Amniotic stem cell (primary cell): ENCODE measurements around the gene TRPC4.

Source experiments
- DNase-seq: peaks from one replicate; lab custom pipeline; 2025; lab: John Stamatoyannopoulos, UW

The TRPC4 gene

DNA sequence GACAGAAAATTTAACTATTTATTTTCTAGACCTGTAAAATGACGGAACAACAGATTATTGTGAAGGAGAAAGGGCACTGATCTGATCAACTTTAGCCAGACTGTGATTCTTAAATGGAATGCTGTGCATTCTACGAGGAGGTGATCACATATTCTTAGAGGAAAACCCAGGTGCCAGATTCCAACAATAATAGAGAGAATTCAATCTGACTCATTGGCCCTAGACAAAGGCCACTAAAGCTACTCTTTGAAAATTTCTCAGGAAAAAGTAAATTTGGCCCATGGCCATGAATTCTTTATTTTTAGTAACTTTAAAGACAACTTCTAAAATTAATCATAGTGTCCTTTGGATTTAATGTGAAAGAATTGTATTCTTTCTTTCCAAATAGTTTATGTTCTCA, 212.4 kb downstream of the TRPC4 start:
- DNase-seq: no peak

DNA sequence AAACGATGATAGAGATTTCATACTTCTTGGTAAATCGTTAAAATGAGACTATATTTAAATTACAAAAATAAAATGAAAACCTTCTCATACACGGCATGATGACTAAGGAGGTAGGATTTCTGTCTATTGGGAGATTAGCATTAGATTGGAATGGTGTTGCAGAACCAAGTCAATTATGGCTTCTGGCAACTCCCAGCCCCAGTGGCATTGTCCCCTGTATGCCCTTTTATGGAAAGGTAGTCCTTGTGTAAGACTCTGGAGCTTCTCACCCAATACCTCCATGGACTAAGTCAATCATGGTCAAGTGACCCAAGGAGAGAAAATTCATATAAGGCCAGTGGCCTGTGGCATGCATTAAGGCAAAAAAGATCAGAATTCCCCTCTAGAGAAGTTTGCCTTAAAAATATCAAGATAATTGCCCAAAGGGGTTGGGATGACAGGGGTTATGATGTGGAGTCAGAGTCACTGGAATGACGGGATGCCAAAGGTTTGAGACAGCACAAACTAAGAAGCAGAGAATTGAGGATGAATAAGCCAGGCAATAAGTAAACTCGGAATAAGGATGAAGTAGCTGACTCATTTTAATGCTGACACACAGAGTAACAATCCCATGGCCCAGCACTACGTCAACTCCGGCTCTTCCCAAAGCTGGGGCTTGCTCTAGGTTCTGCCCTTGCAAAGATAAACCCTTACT, 213.2 kb downstream of the TRPC4 start:
- DNase-seq: peak; percentile 95

DNA sequence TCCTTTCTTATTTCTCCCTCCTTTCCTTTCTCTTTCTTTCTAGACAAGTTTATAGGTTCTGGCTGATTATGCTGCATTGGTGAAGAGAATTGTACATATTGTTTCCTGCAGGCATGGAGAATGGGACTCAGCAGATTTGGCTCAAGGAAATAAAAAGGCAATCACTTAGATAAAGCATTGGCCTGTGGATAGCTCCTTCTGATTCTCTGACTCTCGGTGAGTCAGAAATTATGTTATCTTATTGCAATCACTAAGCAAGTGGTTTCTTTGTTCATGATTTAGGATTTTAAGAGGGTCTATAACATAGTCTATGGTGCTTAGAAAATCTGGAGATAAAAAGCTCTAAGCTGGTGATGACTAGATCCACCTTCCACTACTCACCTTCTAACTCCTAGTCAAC, 217.0 kb downstream of the TRPC4 start:
- no peak for DNase-seq

DNA sequence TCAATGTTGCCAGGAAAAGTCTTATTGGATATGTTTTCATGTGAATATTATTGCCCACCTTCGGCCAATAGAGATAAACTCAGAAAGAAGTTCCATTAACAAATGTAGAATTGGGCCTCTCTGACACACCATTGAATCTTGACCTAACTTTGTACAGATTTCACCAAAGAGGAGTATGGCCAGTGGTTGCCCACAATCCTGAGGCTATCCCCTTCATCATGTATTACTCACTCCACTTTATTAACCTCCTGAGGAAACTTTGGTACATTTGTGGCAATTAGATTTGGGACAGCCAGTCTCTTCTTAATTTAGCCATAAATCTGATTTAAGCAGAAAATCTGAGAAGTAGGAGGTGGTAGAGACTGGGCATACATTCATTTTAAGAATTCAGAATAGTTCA, 217.7 kb downstream of the TRPC4 start:
- no peak for DNase-seq

DNA sequence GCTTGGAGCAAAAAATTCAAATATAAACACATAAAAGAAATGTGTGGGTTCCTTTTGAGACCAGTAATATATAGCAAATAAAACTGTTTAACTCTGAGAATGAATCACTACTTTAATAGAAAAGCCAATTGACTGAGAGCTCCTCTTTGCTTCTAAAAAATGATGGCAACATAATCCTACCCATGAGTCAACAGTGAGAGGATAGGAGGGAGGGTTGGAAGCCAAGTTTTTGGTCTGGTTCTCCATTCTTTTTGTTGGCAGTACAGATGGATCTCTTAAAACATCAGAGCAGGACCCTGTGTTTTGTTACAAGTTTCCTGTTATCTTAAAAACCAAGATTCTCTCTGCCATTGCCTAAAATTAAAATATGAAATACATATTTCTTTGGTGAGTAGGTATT, 221.0 kb downstream of the TRPC4 start:
- no peak for DNase-seq

DNA sequence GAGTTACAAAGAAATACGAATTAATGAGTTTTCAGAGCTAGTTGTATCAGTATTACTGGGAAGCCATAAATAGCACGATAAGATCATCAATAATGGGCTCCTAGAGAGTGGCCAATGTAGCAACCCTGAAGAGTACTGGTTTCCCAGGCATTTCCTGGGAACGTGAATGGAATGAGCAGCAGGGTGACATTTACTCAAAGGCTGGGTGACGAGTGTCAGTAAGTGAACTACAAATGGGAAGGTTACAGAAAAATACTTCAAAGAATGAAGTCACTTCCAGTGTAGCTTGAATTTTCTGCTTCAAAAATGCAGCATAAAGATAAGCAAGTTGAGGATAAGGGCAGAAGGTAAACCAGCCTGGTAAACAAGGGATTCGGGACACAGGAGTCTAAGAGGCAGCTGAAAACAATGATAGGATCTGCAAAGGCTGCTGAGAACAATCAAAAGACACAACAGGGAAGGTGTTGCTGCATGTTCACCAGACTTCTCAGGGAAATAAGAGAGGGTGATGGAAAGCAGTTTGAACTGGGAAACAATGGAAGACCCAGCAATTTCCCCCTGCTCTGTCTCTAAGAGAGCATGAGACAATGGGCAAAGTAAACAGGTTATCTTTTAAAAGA, 222.4 kb downstream of the TRPC4 start:
- DNase-seq: no peak

DNA sequence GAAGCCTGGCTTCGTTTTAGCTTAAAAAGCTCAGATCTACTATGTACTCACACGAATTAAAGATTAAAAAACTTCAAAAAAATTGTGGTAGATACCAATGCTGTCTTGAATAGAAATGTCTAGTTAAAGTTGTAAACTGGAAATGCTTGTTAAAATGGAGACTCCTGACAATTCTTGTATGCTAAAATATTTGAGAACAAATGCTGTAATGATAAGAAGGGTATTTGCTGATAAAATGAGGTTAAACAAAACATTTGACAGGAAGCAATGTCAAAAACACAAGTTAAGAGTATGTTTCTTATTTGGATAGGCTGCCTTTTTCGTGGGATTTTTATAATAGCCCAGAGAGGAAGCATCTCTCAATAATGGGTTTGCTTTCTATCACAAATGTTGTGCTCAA, 223.0 kb downstream of the TRPC4 start:
- DNase-seq: no peak

DNA sequence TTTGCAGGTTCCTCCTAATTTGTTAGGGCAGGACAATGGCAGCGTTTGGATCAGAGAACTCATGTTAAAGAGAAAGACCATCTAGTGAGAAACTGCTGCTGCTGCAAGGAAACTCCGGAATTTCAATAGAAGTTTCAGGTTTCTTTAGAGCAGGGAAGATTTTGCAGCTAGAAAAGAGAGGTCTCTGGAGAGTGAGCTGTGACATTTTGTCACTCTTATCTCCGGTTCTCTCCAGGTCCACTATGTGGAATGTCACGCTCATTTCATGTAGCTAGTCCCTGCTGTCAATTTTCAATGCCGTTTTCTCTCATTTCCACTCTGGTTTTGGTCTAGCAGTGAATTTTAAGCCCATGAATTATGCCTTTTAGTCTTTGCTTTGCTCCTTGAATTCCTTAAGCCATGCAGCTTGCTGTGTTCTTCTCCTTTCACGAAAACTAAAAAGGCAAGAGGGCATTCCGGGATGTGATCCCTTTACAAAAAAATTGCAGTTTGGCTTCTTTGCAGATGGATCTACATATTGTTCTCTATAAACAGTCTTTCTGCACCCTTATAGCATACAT, 224.3 kb downstream of the TRPC4 start:
- no peak for DNase-seq

DNA sequence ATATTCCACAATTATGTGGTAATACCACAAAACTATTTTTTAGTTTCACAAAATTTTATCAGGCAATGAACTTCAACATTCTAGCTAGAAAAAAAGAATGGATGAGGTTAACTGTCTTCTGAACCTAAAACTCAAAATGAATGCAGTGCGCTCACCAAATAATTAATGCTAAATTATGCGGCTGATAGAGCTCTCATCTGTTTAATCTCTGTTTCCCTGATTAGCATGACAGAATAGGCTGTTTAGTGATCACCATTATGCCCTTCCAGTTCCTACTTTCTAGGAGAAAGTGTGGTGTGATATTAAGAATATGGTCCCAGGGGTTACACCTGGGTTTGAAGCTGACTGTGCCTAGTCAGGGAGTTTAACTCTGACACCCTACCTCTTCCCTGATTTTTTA, 228.2 kb downstream of the TRPC4 start:
- DNase-seq: no peak

DNA sequence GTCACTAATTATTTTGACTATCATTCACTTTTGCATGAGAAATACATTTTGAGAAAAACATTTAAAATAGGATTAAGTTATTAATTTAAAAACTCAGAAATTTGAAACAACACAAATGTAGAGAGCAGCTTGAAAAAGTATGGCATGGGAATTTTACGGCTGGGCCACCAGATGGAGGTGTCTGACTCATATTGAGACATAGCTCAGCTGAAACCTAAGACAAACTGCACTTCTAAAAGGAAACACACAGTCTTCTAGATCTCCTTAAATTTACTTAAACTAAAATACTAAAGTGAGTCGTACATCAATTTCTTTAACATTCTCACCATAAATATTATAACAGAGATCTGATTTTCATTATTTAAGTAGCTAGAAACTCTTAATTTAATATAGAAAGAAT, 229.1 kb downstream of the TRPC4 start:
- DNase-seq: peak; percentile 45

DNA sequence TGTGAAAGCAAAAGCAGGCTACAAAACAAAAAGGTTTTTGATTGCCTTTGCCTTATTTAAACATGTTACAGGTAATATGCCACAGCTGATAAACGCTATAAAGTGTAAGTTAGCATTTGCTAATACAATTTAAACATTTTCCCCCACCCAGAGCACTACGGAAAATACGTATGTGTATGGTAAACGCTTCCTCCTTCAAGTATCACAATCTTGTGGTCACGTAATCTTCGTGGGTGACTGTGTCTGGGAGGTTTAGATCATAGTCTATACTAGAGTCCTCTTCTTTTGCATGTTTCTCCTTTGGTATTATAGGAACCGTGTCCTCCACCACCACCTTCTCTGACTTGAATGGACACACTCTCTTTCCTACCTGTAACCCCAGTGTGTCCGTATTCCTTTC, 232.9 kb downstream of the TRPC4 start:
- DNase-seq: no peak

DNA sequence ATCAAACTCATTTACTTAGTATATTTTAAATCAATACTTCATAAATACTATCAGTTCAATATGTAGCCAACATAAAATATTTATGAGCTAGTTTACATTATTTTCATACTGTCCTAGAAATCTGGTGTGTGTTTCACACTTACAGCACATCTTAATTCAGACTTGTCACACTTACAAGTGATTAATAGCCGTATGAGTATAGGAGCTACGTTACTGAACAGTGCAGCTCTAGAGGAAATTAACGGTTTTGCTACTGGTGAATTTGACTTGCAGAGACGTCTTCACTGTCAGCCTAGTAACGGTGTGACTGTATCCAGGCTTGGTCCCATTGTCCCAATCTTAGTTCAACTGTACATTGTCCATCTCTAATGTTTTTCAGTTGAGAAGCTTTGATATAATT, 237.3 kb downstream of the TRPC4 start:
- no peak for DNase-seq

DNA sequence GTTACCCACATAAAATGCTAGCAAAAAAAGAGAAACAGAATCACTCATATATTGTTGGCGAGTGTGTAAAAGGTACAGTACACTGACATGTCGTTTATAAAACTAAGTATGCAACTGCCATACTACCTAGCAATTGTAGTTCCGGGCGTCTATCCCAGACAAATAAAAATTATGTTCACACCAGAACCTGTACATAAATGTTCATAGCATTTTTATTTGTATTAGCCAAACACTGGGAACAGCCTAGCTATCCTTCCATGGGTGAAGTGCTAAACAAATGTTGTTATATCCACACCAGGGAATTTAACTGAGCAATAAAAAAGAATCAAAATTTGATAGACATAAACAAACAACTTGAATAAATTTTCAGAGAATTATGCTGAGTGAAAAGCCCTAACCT, 242.1 kb downstream of the TRPC4 start:
- no peak for DNase-seq

DNA sequence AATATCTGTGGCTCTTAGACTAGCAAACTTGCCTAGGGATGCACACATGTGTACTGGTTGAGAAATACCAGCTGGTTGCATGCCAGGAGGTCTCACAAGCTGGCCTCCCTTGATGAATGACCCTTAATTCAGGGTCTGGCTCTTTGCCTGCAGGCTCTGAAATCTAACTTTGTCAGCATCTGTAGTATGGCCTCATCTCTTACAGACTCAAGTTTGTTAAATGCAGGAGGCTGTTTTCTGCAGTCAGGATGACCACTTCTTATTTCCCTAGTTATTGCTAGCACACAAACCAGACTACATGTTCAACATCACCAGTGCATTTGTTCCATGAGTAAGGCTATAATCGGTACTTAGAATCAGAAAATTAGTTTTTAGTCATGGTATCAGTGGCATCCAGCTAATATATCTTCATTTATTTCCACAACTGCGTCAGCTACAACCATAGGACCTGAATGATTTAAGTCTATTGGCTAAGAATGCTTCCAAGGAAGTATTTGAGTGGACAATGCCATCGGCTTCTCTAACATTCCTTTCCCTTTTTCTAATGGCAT, 247.7 kb downstream of the TRPC4 start:
- no peak for DNase-seq

DNA sequence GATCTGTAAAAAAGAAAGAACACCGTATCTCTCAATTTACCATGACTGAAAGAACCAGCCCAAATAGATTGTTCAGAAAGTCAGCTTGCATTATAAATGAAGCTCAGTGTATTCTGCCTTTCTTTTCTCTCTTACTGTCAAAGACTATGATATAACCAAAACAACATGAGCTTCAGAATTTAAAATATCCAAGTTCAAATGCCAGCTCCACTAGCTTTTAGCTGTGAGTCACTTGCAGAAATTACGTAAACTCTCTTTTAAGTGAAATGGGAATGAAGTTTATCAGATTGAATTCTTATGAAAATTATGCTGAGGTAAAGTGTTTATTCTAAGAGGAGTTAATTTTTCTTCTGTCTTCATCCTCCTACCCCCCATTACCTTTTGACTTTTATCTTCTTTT, 251.0 kb downstream of the TRPC4 start:
- no peak for DNase-seq

DNA sequence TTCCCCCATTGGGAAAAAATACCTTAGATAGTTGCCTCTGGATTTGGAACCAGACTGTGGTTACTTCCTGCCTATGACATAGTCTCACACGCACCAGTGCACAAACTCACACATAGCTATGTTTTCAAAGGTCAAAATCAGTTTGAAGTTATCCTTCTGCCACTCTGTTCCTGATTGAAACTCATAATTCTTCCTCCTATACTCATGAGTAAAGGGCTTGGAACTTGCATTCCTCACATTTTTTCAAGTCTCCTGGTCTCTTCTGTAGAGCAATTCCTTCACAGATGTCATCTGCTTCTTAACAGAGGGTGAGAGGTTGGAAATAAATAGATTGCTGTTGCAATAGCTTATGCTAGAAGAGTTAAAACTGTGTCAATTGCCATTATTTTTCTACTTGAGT, 252.4 kb downstream of the TRPC4 start:
- DNase-seq: peak; percentile 16

DNA sequence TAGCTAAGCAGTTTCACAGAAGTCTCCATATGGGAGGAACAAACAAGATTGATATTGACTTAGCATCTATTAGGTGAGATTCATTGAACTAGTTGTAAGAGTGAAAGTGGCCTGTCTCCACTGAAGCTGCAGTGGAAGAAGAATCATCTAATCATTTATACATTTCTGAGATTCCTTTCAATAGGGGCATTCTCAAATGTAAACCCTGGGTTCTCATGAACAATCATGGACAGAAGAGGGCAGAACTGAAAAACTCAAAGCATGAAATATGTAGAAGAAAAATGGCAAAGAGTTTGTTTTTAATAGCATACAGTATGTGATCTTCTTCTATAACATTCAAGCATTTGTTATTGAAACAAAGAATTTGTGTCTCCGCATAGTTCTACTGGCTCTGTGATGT, 253.4 kb downstream of the TRPC4 start:
- no peak for DNase-seq

DNA sequence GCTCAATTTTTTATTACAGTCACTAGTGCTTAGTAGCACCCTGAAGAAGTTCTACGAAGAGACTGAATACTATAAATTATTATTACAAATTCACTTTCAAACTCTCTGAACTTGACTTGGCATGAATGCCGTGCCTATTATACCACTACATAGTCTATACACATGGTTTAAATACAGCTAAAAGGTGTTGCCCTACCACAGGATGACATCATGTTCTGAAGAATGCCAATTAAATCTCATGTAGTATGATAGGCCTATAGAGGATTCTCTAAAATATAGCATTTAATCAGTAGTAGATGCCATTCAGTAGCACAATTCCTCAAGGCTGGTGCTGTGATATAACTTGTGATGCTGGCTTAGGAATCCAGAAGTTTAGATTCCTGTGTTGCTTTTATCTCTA, 254.3 kb downstream of the TRPC4 start:
- no peak for DNase-seq

DNA sequence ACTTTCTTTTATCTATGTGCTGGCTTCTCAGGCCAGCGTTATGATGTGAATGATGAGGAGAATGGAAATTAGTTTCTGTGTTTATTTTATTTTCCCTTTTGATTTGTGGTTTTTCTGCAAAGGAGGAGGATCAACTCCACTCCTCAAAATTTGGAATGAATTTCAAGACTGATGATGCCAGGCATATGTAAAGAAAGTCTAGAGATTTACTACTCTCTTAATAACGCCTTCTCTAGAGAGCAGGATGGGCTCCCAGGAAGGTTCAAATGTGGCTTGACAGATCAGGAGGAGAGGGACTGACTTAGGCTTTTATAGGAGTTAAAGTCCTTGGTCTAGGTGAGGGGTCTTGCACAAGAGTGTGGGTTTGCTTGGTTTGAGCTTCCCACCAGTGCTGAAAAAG, 255.9 kb downstream of the TRPC4 start:
- DNase-seq: no peak

DNA sequence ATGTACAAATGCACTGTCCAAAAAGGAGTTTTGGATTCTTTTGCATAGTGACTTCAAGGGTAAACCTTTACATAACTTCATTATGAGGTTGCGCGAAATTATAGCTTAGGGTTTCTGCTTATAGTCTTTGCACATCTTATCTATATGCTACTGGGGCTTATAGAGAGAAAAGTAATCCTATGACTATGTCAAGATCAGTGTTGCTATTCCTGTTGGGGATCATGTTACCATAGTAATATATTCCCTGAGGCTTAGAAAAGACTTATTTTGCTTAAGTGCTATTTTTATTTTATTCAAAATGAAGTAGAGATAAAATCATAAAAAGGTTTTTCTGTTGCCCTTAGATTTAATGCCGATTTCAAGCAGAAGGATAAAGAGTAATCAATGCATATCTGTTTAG, 256.3 kb downstream of the TRPC4 start:
- no peak for DNase-seq

DNA sequence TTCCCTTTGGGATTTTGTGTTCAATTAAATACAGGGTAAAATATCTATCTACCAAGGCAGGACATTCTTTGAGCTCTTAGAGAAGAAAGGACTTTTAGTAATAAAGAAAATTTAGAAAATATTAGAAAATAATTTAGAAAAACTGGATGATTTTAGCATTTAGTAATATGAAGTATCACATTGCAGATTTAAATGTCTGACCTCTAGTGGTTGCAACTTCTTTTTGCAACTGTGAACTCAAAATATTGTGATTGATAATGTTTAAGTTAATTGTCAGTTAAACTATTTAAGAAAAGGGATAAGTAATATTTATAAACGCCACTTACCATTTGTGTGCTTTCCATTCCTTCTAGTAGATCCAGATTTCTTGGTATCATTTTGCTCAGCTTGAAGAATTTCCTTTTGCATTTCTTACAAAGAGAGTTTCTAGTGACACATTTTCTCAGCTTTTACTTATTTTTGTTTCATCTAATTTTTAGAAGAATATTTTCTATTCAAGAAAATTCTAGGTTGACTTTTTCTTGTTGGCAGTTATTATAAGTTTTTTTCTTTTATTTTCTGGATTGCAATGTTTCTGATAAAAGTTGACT, 260.7 kb downstream of the TRPC4 start:
- peak; percentile 9 for DNase-seq

DNA sequence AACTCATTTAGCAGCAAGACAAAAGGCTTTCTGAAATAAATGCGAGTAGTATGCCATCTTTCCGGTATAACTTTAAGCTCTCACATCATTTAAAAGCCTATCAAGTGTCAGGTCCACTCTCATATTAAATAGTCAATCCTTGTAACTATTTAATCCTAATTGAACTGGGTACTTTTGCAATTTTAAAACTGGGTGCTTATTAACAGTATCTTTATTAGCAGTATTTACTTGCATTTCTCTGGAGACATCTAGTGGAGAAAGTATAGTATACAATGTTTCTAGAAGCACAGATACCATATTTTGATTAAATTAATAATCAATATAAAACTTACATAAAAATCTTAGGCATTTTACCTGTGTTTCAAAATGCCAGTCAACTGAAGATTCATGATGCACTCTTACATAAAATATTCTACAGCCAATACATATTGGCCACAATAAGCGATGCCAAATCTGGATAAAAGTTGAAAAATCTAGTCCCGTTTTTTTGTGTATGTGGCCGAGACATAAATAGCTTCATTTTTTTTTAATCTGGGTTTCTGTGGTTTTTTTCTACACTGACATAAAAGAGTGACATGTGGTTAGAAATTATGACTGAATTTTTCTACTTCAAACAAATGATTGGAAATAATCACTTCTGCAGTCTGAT, 266.7 kb downstream of the TRPC4 start:
- no peak for DNase-seq
